HG03159 (cell line): ENCODE data around the gene TTC28.
"Not testable (repeated sequence)": the region's sequence is repeated elsewhere in the genome, so short reads cannot be mapped to it uniquely, and the experiment has no call there.

Experiments used
- ATAC-seq: cut with Tn5 transposase; IDR thresholded peaks from one replicate; pipeline ENCODE4 v1.9.1; 2021; ENCODE audit warnings: mild to moderate bottlenecking, moderate library complexity; ENCODE audit not compliant: unreplicated experiment

TTC28 gene

DNA sequence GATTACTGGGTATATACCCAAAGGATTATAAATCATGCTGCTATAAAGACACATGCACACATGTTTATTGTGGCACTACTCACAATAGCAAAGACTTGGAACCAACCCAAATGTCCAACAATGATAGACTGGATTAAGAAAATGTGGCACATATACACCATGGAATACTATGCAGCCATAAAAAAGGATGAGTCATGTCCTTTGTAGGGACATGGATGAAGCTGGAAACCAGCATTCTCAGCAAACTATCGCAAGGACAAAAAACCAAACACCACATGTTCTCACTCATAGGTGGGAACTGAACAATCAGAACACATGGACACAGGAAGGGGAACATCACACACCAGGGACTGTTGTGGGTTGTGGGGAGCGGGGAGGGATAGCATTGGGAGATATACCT, 510.3 kb downstream of the TTC28 start:
- ATAC-seq: not testable (repeated sequence)

GRCh38 chr22:28155808-28156207, 523.8 kb downstream of the TTC28 start:
- no peak for ATAC-seq

DNA sequence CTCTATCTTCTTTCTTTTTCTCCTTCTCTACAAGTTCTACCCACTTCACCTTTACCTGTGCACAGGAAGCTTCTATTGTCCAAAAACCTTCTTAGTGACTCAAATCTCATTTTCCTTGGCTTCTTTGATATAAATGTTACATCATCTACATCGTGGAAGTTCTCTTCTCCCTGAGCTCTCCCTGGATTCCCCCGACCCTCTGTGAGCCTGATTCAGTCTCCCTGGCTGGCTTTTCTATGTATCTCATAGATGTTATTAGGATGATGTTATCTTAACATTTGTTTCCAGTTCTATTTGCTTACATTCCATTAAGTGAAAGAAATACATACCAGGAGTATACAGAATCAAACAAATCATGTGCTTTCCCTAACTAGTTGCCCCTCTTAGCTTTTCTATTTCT, 524.8 kb downstream of the TTC28 start:
- no peak for ATAC-seq

DNA sequence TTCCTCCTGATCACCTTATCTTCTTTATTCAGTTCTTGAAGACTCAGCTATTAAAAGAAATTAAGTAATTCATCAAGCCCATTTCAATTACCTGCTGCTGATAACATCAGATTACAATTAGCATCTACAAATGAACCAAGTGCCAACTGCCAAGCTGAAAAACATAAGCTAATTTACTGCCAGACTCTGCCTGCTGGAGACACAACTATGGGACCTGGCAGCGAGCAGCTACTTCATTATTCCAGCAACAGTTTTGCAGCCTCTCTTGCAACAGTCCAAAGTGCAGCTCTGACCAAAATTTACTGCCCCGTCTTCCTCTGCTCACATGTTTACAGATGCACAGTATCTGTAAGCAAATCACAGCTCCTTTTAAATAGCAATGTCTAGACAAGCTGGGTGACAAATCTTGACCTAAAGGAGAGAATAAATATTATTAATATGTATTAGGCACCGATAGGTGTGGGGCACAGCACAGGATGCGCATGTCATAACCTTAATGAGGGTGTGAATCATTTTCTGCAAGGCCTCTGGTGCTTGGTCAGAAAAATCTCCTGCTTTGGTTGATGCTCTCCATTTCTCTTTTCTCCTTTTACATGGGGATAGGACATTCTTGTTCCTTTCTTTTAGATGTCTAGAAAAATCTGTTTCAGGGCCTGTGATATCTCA, 528.4 kb downstream of the TTC28 start:
- ATAC-seq: no peak

DNA sequence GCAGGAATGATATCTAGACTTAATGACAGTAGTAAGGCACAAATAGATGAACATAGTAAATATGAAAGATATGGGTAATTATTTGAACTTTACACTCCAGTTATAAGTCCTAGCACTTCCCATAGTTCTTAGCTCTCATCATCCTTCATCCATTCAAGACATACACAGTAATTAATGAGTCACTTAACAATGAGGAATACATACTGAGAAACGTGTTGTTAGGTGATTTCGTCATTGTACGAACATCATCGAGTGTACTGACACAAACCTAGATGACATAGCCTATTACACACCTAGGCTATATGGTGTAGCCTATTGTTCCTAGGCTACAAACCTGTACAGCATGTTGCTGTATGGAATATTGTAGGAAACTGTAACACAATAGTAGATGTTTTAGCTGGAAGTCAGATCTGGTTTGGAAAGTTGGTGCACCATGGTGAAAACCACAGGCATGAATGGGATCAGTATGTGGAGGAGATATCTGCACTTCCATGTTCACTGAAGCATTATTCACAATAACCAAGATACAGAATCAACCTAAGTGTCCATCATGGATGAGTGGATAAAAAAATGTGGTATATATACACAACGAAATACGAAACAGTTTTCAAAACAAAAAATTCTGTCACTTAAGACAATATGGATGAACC, 530.7 kb downstream of the TTC28 start:
- ATAC-seq: no peak

DNA sequence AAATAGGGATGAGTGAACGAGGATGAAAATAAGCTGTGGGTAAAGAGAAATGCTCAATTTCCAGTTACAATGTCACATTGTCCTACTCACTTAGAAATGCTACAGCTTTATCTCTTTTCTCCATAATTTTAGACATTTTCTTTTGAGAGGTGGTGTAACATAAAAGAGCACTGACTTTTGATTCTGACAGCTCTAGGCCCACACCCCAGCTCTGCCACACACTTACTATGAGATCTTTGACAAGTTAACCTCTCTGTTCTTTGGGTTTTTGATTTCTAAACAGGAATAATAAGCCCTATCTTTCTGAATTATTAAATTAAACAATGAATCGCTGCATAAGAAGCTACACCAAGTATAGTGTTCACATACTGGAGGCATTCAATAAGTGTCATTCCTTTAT, 532.2 kb downstream of the TTC28 start:
- no peak for ATAC-seq

- no peak for ATAC-seq
Measured at GRCh38 chr22:28146401-28147314, 533.0 kb downstream of the TTC28 start.

GRCh38 chr22:28143961-28144745, 535.5 kb downstream of the TTC28 start:
- no peak for ATAC-seq

DNA sequence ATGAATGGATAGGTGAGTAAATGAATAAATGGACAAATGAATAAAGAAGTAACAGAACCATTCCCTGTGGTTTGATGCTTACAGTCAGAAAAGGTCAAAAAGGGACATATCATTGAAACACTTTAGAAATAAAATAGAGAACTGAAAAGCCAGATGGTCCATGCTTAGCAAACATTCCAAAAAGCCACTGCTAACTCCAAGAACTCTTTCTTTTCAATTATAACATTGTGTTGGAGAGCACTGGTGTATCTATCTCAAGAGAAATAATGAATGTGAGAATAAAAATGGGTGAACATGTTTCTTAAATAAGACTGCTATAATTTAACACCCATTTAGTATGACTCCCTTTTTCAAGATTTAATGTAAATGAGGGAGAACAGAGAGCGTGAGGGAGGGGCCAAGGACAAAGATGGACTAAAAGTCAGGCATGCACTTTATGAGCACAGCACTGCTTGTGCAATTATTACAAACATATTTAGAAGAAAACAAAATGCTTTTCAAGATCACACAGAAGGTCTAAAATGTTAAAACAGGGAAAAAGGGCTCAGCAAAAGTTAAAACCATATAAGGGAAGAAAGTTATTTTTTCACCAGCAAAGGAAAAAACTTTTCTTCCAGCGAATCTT, 536.3 kb downstream of the TTC28 start:
- no peak for ATAC-seq

GRCh38 chr22:28142361-28142961, 537.2 kb downstream of the TTC28 start:
- no peak for ATAC-seq

GRCh38 chr22:28141614-28142013, 538.0 kb downstream of the TTC28 start:
- no peak for ATAC-seq

GRCh38 chr22:28139961-28140360, 539.7 kb downstream of the TTC28 start:
- ATAC-seq: no peak

- ATAC-seq: no peak
Measured at GRCh38 chr22:28139516-28139915, 540.1 kb downstream of the TTC28 start.

- no peak for ATAC-seq
Measured at GRCh38 chr22:28137036-28137435, 542.6 kb downstream of the TTC28 start.

DNA sequence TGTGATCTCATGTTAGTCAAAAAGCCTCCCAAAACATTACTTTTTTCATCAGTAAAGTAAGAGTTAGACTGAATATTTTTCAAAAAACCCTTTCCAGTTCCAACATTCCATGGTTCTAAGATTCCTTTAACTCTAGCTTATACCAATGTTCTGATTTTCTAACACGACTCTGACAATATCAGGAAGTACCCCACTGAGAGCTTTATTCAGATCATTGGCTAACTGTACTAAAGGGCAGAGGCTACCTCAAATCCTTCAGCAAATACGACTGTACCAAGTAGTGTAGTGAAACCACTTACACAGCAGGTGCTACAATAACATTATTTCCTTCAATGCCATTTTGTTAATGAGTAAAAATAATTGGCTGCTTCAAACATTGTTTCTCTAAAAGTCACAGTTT, 547.2 kb downstream of the TTC28 start:
- ATAC-seq: no peak

GRCh38 chr22:28129319-28129962, 550.2 kb downstream of the TTC28 start:
- ATAC-seq: no peak

- no peak for ATAC-seq
Measured at GRCh38 chr22:28128827-28129226, 550.8 kb downstream of the TTC28 start.

DNA sequence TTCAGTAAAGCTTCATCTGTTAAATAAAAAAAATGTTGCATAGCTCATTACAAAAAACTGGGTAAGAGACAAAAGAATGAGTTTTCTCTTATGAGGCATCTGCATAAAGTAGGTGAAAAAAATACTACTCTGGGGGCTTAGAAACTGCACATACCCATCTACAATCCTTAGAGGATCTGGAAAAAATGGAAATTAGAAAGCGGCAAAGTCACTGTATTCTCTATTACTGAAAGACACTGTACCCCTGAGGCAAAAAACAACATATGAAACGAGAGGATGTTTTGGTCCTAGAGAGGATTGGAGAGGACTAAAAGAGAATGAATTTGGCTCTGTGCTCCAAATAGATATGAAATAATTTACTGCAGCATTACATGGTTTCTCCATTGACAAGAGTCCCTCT, 553.8 kb downstream of the TTC28 start:
- ATAC-seq: no peak

- no peak for ATAC-seq
Measured at GRCh38 chr22:28123989-28124766, 555.5 kb downstream of the TTC28 start.
